WTC11 (cell line): ENCODE data around the gene PRC1. TPM values are rescaled to one million over a fixed set of nuclear protein-coding genes. Genes with fewer than 3 reads are reported as not detected.

ENCODE experiments used
- ATAC-seq: fragments of 200-7000 bp; cut with Tn5 transposase; 2 replicates; pipeline ENCODE4 v1.10.0; 2021; ENCODE audit warnings: mild to moderate bottlenecking, moderate library complexity
- CTCF ChIA-PET: fragments of 300-600 bp; sonication (Branson Sonifier 250); formaldehyde crosslinking; loops from one replicate; lab custom pipeline; 2021; ENCODE audit warnings: antibody characterized with exemption; lab: Charles Lee
- POLR2A ChIA-PET: fragments of 350-600 bp; sonication (Branson Sonifier 250); formaldehyde crosslinking; loops from one replicate; lab custom pipeline; 2021; ENCODE audit warnings: antibody characterized with exemption; lab: Charles Lee
- DNase-seq: peaks from one replicate; pipeline ENCODE4 v3.0.0; 2021; ENCODE audit warnings: low spot score
- H3K27ac Mint-ChIP-seq: 2 replicates; pipeline ENCODE4 v1.8.0; 2021; ENCODE audit warnings: mixed read lengths
- H3K27me3 Mint-ChIP-seq: 2 replicates; pipeline ENCODE4 v1.8.0; 2021; ENCODE audit warnings: low read depth, mild to moderate bottlenecking, moderate library complexity, mixed read lengths
- H3K36me3 Mint-ChIP-seq: 2 replicates; pipeline ENCODE4 v1.8.0; 2021; ENCODE audit warnings: mixed read lengths
- H3K4me1 Mint-ChIP-seq: 2 replicates; pipeline ENCODE4 v1.8.0; 2022; ENCODE audit warnings: mixed read lengths
- H3K4me3 Mint-ChIP-seq: 2 replicates; pipeline ENCODE4 v1.8.0; 2021; ENCODE audit warnings: mild to moderate bottlenecking, moderate library complexity, mixed read lengths
- H3K9me3 Mint-ChIP-seq: 2 replicates; pipeline ENCODE4 v1.8.0; 2021; ENCODE audit warnings: mixed read lengths
- AFF4 ChIP-seq: sonication (generic); formaldehyde crosslinking; IDR thresholded peaks from 2 replicates; pipeline ENCODE4 v1.8.1; 2023; ENCODE audit warnings: mild to moderate bottlenecking, missing genetic modification reagents, borderline replicate concordance
- AR ChIP-seq: fragments of 250-450 bp; sonication (Bioruptor Pico); IDR thresholded peaks from 2 replicates; pipeline ENCODE4 v1.9.0; 2021; ENCODE audit warnings: mild to moderate bottlenecking
- ATF2 ChIP-seq: sonication (generic); formaldehyde crosslinking; IDR thresholded peaks from 2 replicates; pipeline ENCODE4 v1.8.1; 2022; ENCODE audit warnings: low read depth, missing genetic modification reagents, borderline replicate concordance
- ATF3 ChIP-seq: sonication (generic); formaldehyde crosslinking; conservative IDR thresholded peaks from 2 replicates; pipeline ENCODE4 v1.8.1; 2022; ENCODE audit warnings: mild to moderate bottlenecking, missing genetic modification reagents
- CBFB ChIP-seq: sonication (generic); formaldehyde crosslinking; IDR thresholded peaks from 2 replicates; pipeline ENCODE4 v1.8.1; 2022; ENCODE audit warnings: mild to moderate bottlenecking, low read depth, missing genetic modification reagents
- CREB1 ChIP-seq: sonication (generic); formaldehyde crosslinking; IDR thresholded peaks from 2 replicates; pipeline ENCODE4 v1.8.0; 2023; ENCODE audit warnings: mild to moderate bottlenecking, missing genetic modification reagents
- GRHL2 ChIP-seq: fragments of 250-450 bp; sonication (Bioruptor Pico); IDR thresholded peaks from 2 replicates; pipeline ENCODE4 v1.8.0; 2022; ENCODE audit warnings: mild to moderate bottlenecking, moderate library complexity; ENCODE audit not compliant: insufficient replicate concordance, severe bottlenecking
- HMGA2 ChIP-seq: fragments of 250-450 bp; sonication (Bioruptor Pico); IDR thresholded peaks from 2 replicates; pipeline ENCODE4 v1.4.0; 2021; ENCODE audit warnings: mild to moderate bottlenecking, moderate library complexity
- JAZF1 ChIP-seq: fragments of 250-450 bp; sonication (Bioruptor Pico); IDR thresholded peaks from 2 replicates; pipeline ENCODE4 v1.9.0; 2021; ENCODE audit warnings: moderate library complexity, mild to moderate bottlenecking, inconsistent platforms
- NR3C1 ChIP-seq: sonication (generic); formaldehyde crosslinking; conservative IDR thresholded peaks from 2 replicates; pipeline ENCODE4 v1.8.1; 2023; ENCODE audit warnings: low read depth, mild to moderate bottlenecking, missing genetic modification reagents
- OVOL2 ChIP-seq: fragments of 250-450 bp; sonication (Bioruptor Pico); IDR thresholded peaks from 2 replicates; pipeline ENCODE4 v1.9.0; 2021; ENCODE audit warnings: mild to moderate bottlenecking, borderline replicate concordance
- RELA ChIP-seq: sonication (generic); formaldehyde crosslinking; IDR thresholded peaks from 2 replicates; pipeline ENCODE4 v1.8.1; 2022; ENCODE audit warnings: missing genetic modification reagents, mild to moderate bottlenecking, borderline replicate concordance
- ZMAT4 ChIP-seq: fragments of 250-450 bp; sonication (Bioruptor Pico); IDR thresholded peaks from 2 replicates; pipeline ENCODE4 v1.9.0; 2021; ENCODE audit warnings: mild to moderate bottlenecking
- ZNF232 ChIP-seq: sonication (generic); formaldehyde crosslinking; IDR thresholded peaks from 2 replicates; pipeline ENCODE4 v1.8.0; 2022; ENCODE audit warnings: mild to moderate bottlenecking, missing genetic modification reagents
- ZNF423 ChIP-seq: fragments of 250-450 bp; sonication (Bioruptor Pico); IDR thresholded peaks from 2 replicates; pipeline ENCODE4 v2.1.2; 2022; ENCODE audit warnings: mild to moderate bottlenecking, moderate library complexity
- ZNF425 ChIP-seq: fragments of 250-450 bp; sonication (Bioruptor Pico); conservative IDR thresholded peaks from 2 replicates; pipeline ENCODE4 v1.9.0; 2021; ENCODE audit warnings: mild to moderate bottlenecking
- total RNA-seq: library from RNA; stranded (reverse); gene quantifications from 3 replicates; pipeline ENCODE4 v1.2.3, GENCODE V29; 2021

PRC1 gene
- total RNA-seq, 1 experiment from 2014 or later: 130 TPM

GRCh38 chr15:91021516-91022074, 27.3 kb upstream of the PRC1 start:
- ATAC-seq (peak; percentile 9), DNase-seq (no peak)
- H3K36me3 Mint-ChIP-seq: peaks cover 3% of the 10 kb centered on the region
- ChIA-PET POLR2A (interaction anchor here (1.3 kb wide), 1 partner anchor 11 kb away, joined by 5 read pairs; no protein-coding TSS in a partner anchor), CTCF (interaction anchor here (0.6 to 3.7 kb wide), 8 partner anchors 12 to 250 kb away, joined by 3 to 37 read pairs (median 6); partner anchors contain the start of gene HDDC3)
- TF ChIP-seq RELA (CRISPR knock-in tag): no peak
- TF ChIP-seq ATF2 (CRISPR knock-in tag): no peak
- no peak for TF ChIP-seq GRHL2 (CRISPR knock-in tag)
- TF ChIP-seq CREB1 (CRISPR knock-in tag): no peak
- no peak for TF ChIP-seq ZNF423 (CRISPR knock-in tag)
- TF ChIP-seq HMGA2 (CRISPR knock-in tag): no peak
- no peak for TF ChIP-seq JAZF1 (CRISPR knock-in tag)
- TF ChIP-seq ZNF232 (CRISPR knock-in tag): no peak
- no peak for TF ChIP-seq CBFB (CRISPR knock-in tag)
- TF ChIP-seq ATF3: no peak
- no peak for TF ChIP-seq OVOL2 (CRISPR knock-in tag)
- TF ChIP-seq AR (CRISPR knock-in tag): no peak
- H3K27ac Mint-ChIP-seq: peak overlapping the region; percentile 54
- H3K4me3 Mint-ChIP-seq: peak overlapping the region; percentile 88
- peaks cover 11% of the 10 kb centered on the region for H3K4me1 Mint-ChIP-seq
- H3K27me3 Mint-ChIP-seq: no peaks in the 10 kb centered on the region
- no peaks in the 10 kb centered on the region for H3K9me3 Mint-ChIP-seq

GRCh38 chr15:91018158-91018557, 23.8 kb upstream of the PRC1 start:
- no peaks in the 10 kb centered on the region for H3K9me3 Mint-ChIP-seq
- no peaks in the 10 kb centered on the region for H3K27me3 Mint-ChIP-seq
- peaks cover 11% of the 10 kb centered on the region for H3K4me1 Mint-ChIP-seq
- ATAC-seq: no peak
- DNase-seq: no peak
- POLR2A ChIA-PET: no interaction called here
- CTCF ChIA-PET: interaction anchor here (1.1 kb wide), 1 partner anchor 15 kb away, joined by 3 read pairs; no protein-coding TSS in a partner anchor
- H3K4me3 Mint-ChIP-seq: no peak overlapping the region
- peak overlapping the region; percentile 50; the same call in 1 of the 2 replicates for H3K27ac Mint-ChIP-seq
- H3K36me3 Mint-ChIP-seq: peaks cover 12% of the 10 kb centered on the region
- TF ChIP-seq ZMAT4: no peak
- no peak for TF ChIP-seq AFF4 (CRISPR knock-in tag)
- no peak for TF ChIP-seq ZNF425 (CRISPR knock-in tag)
- TF ChIP-seq NR3C1: no peak
- no peak for TF ChIP-seq AR (CRISPR knock-in tag)
